CD4-positive, alpha-beta T cell treated with Interleukin-1 beta for 1 hour (primary cell): ENCODE results near the gene CLN6.
A peak's percentile ranks its signal among the peaks of the same experiment; 100 is the strongest.
"Not testable (repeated sequence)": the region's sequence is repeated elsewhere in the genome, so short reads cannot be mapped to it uniquely, and the experiment has no call there.

Experiments
- DNase-seq, 2 donors: peaks; one replicate each; pipeline ENCODE4 v3.0.0-alpha.2; 2020 to 2022

The CLN6 gene

DNA sequence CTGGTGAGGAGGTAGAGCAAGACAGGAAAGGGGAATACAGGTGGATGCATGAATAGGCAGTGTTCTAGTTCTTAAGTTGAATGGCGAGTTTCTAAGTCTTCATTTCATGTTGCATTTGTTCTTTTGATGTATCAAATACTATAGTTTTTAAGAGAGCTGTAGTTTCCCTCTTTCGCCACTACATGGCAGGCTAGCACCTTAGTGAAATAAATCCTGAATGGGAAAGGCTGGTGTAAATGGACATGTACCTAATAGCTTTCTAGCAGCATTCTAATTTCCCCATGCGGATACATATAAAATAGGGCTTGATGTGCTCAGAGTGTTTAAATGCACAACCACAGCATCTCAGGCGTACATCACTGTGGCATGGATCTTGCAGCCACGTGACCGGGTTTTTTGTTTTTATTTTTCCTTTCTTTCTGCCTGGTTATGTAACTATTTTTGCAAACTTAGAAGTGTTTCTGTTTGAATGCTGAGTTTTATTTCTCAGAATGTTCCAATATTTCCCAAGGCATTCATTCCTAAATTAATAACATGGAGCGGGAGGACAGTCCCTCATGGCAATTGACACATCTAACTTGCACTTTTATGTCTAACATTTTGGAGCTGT, 23.5 kb upstream of the CLN6 start:
- DNase-seq = peak; percentile 33 to 67

GRCh38 chr15:68249058-68249713, 19.7 kb upstream of the CLN6 start:
- DNase-seq = no peak

GRCh38 chr15:68244235-68244634, 14.7 kb upstream of the CLN6 start:
- no peak for DNase-seq

DNA sequence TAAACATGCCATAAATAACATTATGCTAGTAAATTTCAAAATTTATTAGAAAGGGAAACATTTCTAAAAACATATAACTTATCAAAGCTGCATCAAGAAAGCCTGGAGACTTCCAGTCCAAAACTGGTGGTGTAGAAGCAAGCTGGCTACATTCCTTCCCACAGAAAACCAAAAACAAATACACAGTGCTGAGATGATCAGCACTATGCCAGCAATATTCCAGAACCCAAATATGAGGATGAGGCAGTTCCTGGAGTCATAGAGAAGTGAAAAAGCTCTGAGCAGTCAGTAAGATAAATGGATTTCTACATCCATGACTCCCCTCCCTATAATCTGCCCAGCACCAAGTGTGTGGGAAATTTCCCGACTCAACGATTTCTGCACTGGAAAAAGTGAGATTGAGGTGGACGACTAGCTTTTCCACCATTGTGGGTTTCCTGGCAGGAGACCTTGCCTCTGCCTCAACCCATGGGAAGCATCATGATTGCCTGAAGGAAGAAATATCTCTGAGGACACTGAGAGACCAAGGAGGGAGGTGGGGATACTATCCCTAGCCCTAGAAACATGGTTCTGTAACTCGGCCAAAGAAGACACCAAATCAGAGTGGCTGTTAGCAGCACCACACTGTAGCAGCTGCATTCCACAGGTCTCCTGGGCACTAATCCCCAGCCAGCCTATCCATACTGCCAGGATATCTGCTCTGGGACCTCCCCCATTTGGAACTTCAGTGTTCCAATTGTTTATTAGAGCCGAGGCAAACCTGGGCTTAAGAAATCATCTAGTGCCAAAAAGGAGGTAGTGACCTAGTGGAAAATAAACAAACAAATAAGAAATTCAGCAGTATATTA, 11.8 kb upstream of the CLN6 start:
- no peak for DNase-seq

DNA sequence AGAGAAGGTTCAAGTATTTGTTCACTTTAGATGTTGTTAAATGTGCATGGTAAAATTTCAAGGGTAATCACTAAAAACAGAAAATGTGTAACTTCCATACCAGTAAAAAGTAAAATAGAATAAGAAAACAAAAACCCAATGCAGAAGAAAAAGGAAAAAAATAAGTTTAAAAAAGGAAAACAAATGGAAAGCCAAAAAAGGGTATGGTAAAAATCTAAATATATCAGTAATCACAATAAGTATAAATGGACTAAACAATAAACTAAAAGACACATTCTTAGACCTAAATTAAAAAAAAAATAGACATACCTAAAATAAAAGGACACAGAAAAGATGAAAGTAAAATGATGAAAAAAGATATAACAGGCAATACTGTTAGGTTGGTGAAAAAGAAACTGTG, 9.5 kb upstream of the CLN6 start:
- DNase-seq = no peak

- no peak for DNase-seq
Observed at GRCh38 chr15:68235022-68235421, 5.5 kb upstream of the CLN6 start.

DNA sequence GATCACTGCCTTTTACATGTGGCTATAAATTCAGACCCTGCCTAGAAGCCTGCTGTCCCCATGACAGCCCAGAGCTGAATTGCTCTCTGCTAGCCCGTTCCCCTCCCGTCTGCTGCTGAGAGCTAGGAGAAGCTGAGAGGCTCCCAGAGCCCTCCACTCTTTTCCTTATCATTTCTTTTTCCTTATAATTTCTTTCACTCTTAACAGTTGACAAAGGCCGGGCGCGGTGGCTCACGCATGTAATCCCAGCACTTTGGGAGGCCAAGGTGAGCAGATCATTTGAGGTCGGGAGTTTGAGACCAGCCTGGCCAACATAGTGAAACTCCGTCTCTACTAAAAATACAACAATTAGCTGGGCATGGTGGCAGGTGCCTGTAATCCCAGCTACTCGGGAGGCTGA, 5.0 kb upstream of the CLN6 start:
- not testable (repeated sequence) for DNase-seq

DNA sequence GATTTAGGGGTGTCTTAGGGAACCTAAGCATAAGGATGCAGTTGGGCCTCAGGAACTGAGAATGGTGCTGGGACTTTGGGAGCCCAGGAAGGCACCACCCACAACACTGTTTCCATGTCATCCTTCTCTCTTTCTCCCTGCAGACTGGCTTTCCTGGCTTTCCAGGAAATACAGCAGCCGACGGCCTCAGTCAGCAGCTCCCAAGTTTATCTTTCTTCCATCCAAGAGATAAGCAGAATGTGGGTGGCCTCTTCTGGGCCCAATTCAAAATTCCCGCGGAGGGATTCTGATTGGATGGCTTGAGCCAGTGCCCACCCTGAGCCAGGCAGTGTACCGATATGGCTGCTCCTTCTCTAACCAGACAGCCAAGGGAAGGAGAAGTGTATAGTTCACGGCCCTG, 4.5 kb upstream of the CLN6 start:
- no peak for DNase-seq

DNA sequence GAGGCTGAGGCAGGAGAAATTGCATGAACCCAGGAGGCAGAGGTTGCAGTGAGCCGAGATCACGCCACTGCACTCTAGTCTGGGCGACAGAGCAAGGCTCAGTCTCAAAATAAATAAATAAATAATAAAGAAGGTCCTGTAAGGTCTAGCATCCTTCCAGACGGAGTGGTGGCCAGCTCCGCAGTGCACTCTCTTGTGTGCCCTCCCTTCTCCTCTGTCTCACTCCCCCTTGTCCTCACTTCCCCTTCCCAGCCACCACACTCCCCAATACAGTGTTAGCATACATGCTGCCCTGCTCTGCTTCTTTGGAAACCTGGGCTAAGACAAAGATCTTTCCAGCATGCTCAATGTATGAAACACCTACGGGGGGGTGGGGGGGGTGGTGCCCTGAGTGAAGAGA, 3.4 kb upstream of the CLN6 start:
- no peak for DNase-seq

DNA sequence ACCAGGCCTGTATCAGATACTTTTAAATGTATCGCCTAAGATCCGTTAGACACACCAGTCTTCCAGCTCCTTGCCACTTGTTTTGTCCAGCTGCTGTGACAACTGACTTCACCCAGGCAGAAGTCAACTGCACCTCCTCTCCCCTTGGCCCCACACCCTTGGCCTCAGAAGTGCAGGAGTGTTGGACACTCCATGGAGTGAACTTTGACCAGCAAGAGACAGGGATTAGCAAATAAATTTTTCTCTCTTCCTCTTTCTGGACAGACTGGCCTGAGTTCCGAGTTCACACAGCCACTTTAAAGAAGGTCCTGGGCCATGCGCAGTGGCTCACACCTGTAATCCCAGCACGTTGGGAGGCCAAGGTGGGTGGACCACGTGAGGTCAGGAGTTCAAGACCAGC, 2.9 kb upstream of the CLN6 start:
- no peak for DNase-seq

- DNase-seq = no peak
Observed at GRCh38 chr15:68231102-68231818, 1.7 kb upstream of the CLN6 start.

GRCh38 chr15:68230157-68231100, 901 bp upstream of the CLN6 start:
- DNase-seq = no peak

DNA sequence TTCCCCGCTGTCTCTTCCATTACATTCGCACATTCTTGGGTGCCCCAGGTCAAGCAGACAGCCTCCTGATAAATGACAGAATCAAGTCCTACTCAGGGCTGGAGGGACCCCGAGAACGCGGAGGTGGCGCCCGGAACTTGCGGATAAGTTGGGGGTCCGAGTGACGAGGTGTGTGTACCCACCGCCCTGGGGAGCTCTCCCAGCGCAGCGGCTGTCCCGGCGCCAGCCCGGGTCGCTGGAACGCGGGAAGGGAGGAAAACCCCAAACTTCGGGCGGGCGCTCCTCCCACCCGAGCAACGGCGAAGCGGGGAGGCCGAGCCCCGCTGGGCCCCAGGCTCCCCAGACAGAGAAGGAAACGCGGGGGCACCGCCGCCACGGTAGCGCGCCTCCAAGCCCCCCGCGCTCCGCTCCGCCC, 550 bp downstream of the CLN6 start:
- DNase-seq = no peak

DNA sequence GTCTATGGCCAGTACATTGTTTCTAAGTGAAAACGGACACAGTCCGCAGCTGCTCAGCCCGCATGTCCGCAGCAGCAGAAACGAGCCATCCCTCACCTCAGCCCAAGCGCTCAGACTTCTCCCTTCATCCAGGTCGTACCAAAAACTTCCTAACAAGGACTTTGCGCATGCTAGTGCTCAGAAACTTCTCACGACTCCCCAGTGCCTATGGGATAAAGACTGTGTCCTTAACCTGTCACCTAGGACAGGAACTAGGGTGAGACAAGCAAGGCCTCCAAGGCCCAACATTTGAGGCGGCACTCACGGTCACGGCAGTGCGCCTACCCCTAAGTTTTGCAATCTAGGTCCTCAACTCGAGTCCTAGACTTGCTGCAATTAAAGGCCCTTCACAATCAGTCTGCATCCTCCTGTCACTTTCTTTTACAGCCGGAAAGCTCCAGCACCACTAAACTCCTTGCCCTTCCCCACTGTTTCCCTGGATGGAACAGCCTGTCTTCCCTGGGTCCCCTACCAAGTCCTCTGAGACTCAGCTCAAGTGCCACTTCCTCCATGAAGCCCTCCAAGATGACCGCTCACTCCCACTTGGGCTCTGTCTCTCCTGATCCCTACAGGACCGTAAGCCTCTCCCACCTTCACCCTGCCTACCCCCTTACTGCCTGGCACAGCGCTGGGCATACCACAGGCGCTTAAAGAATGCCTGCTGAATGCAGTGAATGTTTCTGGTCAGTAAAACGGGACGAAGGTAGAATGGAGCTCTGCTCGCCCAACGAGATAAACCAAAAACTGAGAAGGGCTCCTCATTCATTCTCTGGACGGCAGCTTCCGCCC, 1.2 kb downstream of the CLN6 start:
- DNase-seq = no peak

DNA sequence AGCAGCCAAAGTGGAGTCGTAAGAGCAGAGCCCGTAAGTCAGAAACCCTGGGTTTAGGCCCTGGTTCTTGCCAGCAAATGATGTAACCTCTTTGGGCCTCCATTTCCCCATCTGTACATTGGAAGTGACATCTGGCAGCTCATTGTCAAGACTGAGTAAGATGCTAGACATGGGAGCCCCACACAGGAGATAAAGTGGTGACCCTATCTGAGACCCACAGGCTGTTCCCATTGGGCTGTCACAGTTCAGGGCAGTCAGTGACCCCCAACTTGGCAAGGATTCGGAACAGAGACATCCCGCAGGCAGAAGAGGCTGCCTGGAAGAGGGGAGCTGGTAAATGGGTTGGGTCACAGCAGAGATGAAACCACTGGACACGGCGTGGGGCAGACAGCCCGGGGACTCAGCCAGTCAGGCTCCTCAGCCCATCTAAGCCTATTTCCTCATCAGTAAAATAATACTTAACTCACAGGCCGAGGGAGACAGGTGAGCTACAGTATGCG, 1.8 kb downstream of the CLN6 start:
- no peak for DNase-seq

DNA sequence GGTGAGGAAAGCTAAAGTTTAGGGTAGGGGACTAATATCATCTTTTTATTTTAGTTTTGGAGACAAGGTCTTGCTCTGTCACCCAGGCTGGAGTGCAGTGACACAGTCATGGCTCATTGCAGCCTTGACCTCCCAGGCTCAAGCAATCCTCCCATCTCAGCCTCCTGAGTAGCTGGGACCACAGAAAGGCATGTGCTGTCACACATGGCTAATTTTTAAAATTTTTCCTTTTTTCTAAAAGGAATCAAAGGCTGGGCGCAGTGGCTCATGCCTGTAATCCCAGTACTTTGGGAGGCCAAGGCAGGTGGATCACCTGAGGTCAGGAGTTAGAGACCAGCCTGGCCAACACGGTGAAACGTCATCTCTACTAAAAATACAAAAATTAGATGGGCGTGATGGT, 4.1 kb downstream of the CLN6 start:
- DNase-seq = not testable (repeated sequence)

DNA sequence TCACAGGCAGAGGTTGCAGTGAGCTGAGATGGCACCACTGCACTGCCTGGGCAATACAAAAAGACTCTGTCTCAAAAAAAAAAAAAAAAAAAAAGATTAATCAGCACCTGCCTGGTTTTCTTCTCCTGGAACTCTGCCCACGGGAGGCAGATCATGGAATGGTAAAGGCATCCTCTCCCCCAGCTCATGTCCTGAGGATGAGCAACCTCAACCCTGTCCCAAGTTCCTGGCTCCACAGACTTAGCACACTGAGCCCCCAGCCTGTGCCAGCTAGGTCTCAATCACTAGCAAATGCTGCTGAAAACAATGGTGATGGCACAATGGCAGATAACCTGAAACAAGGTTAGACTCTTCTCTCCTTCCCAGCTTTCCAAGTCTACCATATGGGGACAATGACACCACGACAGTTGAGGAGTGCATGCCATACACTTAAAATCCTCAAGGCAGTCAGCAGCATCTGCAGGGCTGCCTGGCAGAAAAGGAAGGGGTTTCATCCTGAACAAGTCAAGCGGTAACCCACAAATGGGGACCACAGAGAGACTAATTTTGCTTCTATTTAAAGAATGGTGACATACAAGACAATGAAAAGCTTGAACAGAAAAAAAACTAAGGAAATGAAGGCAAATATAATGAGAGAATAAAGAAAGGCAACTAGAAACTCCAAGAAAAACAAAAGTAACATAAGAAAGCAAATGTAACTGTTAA, 4.8 kb downstream of the CLN6 start:
- DNase-seq = no peak

- DNase-seq = no peak
Observed at GRCh38 chr15:68224108-68224507, 5.4 kb downstream of the CLN6 start.

DNA sequence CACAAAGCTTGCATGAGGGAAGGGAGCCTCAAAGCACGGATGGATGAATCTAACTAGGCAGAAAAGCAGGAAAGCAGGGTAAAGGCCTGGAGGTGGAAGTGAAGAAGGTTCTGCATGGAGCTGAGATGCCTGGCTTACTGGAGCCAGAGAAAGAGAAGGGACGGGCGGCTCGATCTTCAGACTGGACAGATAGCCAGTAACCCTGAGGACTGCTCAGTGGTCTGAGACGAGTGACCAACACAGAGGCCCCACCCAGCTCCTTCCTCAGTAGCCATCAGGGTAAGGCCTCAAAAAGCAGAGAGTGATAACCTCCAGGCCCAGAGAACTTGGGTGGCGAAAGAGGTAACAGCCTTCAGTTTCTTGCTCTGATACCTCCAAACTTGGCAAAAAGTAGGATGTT, 6.4 kb downstream of the CLN6 start:
- no peak for DNase-seq

GRCh38 chr15:68222432-68222743, 7.1 kb downstream of the CLN6 start:
- DNase-seq = not testable (repeated sequence)
